DLD1 (cell line): Measurements from ENCODE around the gene ACCSL.

Experiments used
- in situ Hi-C: cut with HindIII; loops from 2 replicates; pipeline ENCODE4 v1.10.0; 2017; ENCODE audit warnings: low sequenced_read_pairs

The ACCSL gene

DNA sequence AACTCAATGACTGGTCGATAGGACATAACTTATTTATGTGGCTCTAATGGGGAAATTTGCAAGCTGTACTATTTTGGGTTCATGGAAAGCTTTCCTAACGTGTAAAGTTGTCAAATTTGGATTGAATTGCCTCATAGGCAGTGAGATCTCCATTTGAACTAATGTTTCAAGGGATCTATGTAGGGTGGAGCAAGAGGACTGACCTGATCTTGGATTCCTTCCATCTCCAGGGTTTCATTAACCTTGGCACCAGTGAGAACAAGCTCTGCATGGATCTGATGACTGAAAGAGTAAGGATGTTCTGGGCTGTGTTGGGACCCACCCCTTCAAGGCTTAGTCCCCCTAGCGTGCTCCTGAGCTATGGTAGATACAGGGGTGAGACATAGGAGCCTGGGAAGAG, 2.1 kb downstream of the ACCSL start:
- in situ Hi-C loops, result no loop called here

DNA sequence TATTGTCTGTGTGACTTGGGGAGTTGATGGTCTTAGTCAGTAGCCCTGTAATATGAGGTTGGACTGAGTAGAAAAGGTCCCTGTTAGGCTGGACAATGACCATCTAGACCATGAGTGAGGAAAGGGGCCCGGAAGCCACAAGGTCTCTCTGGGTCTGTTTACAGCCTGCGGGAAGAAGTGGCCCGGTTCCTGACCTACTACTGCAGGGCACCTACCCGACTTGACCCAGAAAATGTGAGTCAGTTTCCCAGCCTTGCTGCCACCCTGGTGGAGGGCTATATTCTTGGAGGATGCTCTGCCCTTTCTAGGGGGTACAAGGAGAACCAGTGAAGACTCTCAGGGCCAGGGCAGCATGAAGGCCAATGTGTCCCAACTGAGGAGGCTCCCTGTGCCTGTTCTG, 3.4 kb downstream of the ACCSL start:
- in situ Hi-C loops, result no loop called here

DNA sequence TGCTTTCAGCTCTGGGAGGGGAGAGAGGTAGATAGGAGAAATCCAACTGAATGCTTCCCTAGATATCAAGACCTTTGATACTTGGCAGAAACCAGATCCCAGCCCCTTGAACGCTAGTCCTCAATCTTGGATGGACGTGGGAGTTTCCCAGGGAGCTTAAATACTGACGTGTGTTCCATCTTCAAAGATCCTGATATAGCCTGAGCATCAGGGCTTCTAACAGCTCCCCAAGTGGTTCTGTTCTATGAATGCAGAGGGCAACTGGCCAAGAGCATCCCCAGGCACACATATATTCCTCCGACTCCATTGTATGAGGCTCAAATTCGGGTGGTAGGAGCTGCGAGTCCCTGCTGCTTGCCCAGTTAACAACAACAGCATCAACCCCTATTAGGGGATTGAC, 9.6 kb downstream of the ACCSL start:
- in situ Hi-C loops, result no loop called here

DNA sequence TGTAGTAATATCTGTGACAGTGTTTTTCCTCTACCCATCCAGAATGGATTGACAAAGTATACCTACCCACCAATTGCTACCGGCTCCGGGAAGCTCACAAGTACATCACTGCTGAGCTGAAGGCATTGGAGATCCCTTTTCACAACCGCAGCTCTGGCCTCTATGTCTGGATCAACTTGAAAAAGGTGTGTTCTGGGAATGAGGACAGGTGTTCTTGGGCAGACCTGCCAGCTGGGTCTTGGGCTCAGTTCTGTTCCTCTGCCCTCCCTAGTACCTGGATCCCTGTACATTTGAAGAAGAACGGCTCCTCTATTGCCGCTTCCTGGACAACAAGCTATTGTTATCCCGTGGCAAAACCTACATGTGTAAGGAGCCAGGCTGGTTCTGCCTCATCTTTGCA, 10.5 kb downstream of the ACCSL start:
- in situ Hi-C loops, result no loop called here

DNA sequence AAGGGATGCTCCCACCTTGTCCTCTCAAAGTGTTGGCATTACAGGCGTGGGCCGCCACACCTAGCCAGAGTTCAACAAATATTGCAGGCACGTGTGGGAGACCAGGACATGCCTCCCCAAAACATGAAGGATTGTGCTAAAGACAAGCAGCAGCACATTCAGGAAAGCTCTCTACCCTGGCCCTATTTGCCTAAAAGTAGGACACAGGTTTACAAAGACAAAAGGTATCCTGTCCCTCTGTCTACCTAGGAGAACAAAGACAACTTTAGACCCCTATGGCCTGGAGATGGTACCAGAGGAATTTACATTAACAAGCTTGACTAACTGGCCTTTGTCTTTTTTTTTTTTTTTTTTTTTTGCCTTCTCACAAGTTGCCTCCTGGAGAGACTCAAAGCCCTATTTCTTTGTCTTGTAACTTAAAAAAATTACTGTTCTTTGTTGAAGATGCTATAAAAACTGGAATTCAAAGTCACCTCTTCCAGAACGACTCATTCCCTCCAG, 17.4 kb downstream of the ACCSL start:
- in situ Hi-C loops, result no loop called here

DNA sequence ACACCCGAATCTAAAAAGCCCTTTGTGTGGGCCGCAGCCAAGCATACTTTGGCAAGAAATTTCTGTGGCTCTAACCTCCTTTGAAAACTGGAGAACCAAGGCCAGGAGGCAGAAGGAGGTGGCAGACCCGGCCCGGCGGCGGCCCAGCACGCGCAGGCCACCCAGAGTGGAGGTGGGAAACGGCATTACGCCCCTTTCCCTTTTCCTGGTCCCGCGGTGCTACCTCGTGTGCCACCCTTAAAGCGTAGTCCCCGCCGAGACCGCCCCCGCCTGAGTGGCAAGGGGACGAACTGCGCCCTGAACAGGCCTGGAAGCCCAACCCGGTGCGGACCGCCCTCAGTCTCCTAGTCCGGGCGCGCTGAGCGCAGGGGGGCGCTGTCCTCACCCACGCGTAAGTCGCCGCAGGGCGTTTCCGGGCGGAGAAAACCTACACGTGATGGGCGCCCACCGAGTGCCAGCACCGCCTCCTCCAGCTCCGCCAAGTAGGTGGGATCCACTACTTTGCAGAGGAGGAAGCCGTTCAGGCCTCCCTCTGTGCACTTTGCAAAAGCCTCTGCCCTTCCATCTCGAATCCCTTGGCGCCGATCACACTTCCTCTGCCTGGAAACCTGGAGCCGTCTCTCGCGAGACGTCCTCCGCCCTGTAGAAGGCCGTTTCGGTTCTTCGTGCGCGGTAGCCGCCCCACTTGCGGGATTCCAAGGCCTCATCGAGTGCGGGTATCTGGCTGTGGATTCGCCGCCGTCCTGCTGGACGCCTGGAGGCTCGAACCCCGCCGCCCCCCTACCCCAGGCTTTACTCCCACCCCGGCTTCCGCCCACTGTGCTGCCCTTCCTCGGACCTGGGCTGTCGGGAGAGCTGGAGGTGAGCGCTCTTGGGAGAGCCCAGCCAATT, 18.3 kb downstream of the ACCSL start, which contains the start of gene ACCS:
Gene ACCS, plus strand, starts transcription at position 430 of the 891 bp plus-strand sequence. CDS start 1,358 bp downstream, outside the sequence.
- in situ Hi-C loops, result no loop called here

DNA sequence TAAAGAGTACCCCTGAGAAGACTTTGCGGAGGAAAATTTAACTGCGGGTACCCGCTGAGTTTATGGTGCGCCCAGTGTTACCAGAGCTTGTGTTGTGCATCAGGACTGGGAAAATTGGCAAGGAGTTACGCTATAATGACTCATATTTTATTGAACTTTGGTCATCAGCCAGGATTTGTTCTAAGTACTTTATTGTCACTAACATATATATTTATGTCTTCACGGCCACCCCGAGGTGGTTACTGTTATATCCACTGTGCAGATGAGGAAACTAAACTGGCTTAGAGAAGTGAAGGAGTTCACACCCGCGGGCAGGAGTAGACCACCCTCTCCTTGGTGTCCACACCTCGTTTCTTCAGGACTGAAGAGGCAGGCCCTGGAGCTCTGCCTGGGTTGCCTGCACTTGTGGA, 19.0 kb downstream of the ACCSL start:
- in situ Hi-C loops, result no loop called here

DNA sequence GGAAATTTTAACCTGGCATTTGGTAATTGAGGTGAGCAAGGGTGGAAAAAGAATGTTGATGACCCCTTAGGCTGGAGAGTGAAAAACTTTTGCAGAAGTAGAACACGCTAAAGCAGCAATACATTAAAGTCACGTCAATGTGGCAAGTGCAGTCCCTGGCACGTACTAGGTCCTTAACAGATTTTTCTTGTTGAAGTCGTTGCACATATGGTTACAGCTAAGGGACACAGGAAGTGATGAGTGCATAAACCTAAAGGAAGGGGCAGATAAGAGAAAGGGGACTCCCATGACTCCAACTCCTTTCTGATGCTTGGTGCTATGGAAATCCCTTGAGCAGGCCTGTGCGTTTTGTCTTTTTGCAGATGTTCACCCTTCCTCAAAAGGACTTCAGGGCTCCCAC, 19.5 kb downstream of the ACCSL start:
- in situ Hi-C loops, result no loop called here

GRCh38 chr11:44068180-44068579, 20.4 kb downstream of the ACCSL start:
- in situ Hi-C loops, result no loop called here

DNA sequence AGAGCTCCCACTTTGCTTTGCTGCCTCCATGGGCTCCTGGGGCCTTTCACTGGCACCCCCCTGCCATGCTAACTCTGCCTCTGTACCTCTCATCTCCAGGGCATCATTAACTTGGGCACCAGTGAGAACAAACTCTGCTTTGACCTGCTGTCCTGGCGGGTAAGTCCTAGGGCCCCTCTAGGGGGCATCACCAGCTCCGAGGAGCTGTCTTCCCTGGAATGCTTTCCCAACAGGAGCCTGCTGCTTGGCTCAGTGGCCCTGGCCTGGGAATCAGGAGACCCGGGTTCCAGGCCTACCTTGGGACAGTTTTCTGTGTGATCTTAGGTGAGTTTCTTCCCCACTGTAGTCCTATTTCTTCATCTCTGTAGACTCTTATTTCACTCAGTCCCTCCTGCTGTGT, 23.4 kb downstream of the ACCSL start:
- in situ Hi-C loops, result no loop called here

GRCh38 chr11:44072757-44073658, 25.2 kb downstream of the ACCSL start:
- in situ Hi-C loops, result no loop called here

DNA sequence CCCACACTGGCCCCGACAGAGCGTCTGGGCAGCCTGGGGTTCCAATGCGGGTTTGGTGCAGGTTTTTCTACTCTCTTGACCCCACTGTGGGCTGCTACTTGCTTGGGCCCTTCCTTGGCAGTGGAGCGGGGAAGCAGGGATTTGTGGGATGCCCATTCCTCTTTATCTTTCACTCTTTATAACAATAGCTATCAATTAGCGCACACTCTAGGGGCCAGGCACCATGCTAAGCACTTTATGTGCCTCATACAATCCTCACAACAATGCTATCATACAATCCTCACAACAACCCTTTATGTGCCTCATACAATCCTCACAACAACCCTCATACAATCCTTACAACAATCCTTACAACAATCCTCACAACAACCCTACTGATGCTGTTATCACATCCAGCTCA, 31.0 kb downstream of the ACCSL start:
- in situ Hi-C loops, result no loop called here

GRCh38 chr11:44079376-44079775, 31.6 kb downstream of the ACCSL start:
- in situ Hi-C loops, result no loop called here

DNA sequence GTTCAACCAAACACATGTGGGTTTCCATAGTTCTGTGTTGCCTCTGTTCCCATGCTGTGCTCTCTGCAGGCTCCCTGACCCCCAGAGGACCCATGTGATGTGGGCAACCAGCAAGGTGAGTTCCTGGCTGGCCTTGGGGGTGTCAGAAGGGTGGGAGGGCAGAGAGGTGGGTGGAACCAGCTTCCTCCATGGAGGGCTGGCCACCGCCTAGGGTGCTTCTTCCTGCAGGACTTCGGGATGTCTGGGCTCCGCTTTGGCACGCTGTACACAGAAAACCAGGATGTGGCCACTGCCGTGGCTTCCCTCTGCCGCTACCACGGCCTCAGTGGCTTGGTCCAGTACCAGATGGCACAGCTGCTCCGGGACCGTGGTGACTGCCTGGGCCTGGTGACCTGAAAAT, 33.2 kb downstream of the ACCSL start:
- in situ Hi-C loops, result no loop called here

DNA sequence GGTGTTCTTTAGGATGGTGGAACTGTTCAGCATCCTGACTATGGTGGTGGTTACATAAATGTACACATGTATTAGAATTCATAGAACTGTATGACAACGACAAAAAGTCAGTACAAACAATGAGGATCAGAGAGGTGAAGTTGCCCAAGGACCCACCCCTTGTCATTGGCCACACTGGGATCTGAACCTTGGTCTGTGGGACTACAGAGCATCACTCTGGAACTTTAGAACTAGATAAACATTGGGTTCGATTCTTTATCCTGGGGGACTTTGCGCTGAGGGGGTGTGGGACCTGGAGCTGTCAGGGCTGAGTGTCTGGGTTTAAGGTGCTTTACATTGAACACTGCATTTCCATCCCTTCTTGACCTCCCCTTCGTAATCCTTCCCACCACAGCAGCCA, 34.9 kb downstream of the ACCSL start:
- in situ Hi-C loops, result no loop called here

DNA sequence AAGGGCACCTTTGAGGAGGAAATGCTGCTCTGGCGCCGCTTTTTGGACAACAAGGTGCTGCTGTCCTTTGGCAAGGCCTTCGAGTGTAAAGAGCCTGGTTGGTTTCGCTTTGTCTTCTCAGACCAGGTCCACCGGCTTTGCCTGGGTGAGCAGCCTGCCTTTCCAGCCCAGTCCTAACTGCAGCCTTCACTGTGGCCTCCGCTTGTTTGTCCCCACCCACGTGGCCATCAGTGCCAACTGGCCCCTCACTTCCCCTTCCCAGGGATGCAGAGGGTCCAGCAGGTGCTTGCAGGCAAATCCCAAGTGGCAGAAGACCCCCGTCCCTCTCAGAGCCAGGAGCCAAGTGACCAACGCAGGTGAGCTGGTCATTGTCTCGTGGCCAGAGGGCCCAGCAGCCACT, 35.7 kb downstream of the ACCSL start:
- in situ Hi-C loops, result no loop called here

GRCh38 chr11:44083906-44084305, 36.1 kb downstream of the ACCSL start:
- in situ Hi-C loops, result no loop called here

- in situ Hi-C loops, result no loop called here
These were observed 37.5 kb downstream of the ACCSL start for GRCh38 chr11:44085330-44085729.

- in situ Hi-C loops, result no loop called here
These were observed 40.6 kb downstream of the ACCSL start for GRCh38 chr11:44088377-44088776.

- in situ Hi-C loops, result no loop called here
These were observed 41.1 kb downstream of the ACCSL start for GRCh38 chr11:44088871-44089270.

DNA sequence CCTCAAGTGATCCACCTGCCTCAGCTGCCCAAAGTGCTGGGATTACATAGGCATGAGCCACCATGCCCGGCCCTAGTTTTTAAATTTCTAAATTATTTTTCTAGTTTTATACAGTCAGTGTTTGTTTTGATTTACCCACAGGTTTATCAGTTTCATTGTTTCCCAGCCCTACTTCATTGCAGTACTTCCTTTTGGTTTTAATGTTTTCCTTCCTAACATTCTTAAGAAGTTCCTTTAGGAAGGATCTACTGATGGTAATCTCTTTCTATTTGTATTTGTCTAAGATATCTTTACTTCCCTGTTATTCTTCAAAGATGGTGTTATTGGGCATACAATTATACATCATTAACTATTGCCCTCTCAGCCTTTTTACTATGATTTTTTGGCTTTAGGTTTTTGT, 42.8 kb downstream of the ACCSL start:
- in situ Hi-C loops, result no loop called here
